Peyer's patch (tissue), 4 donors: ENCODE measurements around the gene HDAC1. TPM values are rescaled to one million over a fixed set of nuclear protein-coding genes. Genes with fewer than 3 reads are reported as not detected.
A peak's percentile ranks its signal among the peaks of the same experiment; 100 is the strongest.
"Not testable (repeated sequence)": the region's sequence is repeated elsewhere in the genome, so short reads cannot be mapped to it uniquely, and the experiment has no call there.

Experiments used
- DNase-seq, 3 donors: peaks; one replicate each; pipeline ENCODE4 v3.0.0-alpha.2; 2017 to 2019
- H3K27ac ChIP-seq, 4 donors: fragments of 200-600 bp; sonication (generic); one replicate each; pipeline ENCODE4 v1.5.1; 2016 to 2019
- H3K27me3 ChIP-seq, 2 donors: fragments of 200-600 bp; sonication (generic); one replicate each; pipeline ENCODE4 v1.5.1; 2019
- H3K36me3 ChIP-seq, 3 donors: fragments of 200-600 bp; sonication (generic); one replicate each; pipeline ENCODE4 v1.5.1; 2016 to 2019
- H3K4me1 ChIP-seq, 4 donors: fragments of 200-600 bp; sonication (generic); one replicate each; pipeline ENCODE4 v1.5.1; 2016 to 2019
- H3K4me3 ChIP-seq, 4 donors: fragments of 200-600 bp; sonication (generic); 1 replicate in 3 of 4; 2 replicates in 1 of 4; pipeline ENCODE4 v1.5.1; 2016 to 2019; ENCODE audit warnings: mild to moderate bottlenecking in 1 of 4
- H3K9me3 ChIP-seq, 4 donors: fragments of 200-600 bp; sonication (generic); one replicate each; pipeline ENCODE4 v1.5.1; 2016 to 2019; ENCODE audit warnings: mild to moderate bottlenecking in 1 of 4
- CTCF ChIP-seq, 6 experiments: fragments of 450-650 bp in 4 of 6; fragments of 200-600 bp in 2 of 6; sonication (generic) in 1 of 6; IDR thresholded peaks; one replicate each; pipeline ENCODE4 v1.5.1; 2017 to 2019; ENCODE audit warnings: antibody characterized with exemption in 6 of 6, mild to moderate bottlenecking in 3 of 6, moderate library complexity in 1 of 6
- POLR2A ChIP-seq, 2 donors: fragments of 450-650 bp; IDR thresholded peaks; one replicate each; pipeline ENCODE4 v1.5.1; 2017; ENCODE audit warnings: antibody characterized with exemption in 2 of 2, mild to moderate bottlenecking in 2 of 2, moderate library complexity in 2 of 2
- total RNA-seq, 4 donors: library from RNA; depleted of rRNA; stranded (reverse); fragments of >200 nt; gene quantifications; one replicate each; pipeline ENCODE4 v1.1.0, GENCODE V29; 2016

HDAC1 gene
- total RNA-seq, 4 donors from 2014 or later = 93.0 to 147 (median 122) TPM

DNA sequence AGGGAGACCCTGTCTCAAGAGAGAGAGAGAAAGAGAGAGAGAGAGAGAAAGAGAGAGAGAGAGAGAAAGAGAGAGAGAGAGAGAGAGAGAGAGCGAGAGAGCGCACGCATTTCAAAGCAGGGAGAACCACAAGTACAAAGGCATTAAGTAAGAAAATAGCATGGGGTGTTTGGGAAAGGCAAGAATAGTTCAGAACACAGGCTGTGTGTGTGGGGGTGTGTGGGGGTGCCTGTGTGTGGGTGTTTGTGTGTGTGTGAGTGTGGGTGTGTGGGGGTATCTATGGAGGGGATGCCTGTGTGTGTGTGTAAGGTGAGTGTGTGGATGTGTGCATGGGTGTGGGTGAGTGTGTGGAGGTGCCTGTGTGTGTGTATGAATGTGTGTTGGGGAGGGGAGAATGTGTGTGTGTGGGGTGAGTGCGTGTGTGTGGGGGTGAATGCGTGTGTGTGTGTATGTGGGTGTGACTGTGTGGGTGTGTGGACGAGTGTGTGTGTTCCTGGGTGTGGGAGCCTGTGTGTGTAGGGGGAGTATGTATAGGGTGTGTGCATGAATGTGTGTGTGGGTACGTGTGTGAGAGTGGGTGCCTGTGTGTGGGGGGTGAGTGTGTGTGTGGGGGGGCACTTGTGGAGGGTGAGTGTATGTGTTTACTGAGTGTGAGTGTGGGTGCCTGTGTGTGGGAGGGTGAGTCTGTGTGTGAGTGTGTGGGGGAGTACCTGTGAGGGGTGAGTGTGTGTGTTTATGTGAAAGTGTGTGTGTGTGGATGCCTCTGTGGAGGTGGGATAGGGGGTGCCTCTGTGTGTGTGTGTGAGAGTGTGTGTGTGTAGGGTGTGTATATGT lies 19.1 kb upstream of the HDAC1 start:
- Histone ChIP-seq H3K4me1 (peaks cover 0 to 8% (median 8%) of the 10 kb centered on the region in 4 donors), H3K9me3 (no peaks in the 10 kb centered on the region), H3K4me3 (no peak overlapping the region), H3K27me3 (no peaks in the 10 kb centered on the region), H3K36me3 (no peaks in the 10 kb centered on the region), H3K27ac (peak overlapping the region in 2 of 4 donors; percentile 25 to 63)
- TF ChIP-seq CTCF (IDR thresholded peaks at IDR 0.05) = no peak
- TF ChIP-seq POLR2A (IDR thresholded peaks at IDR 0.05) = no peak
- DNase-seq = no peak

GRCh38 chr1:32273391-32274208 lies 18.3 kb upstream of the HDAC1 start:
- DNase-seq = peak in 2 of 3 donors; percentile 80 to 82
- Histone ChIP-seq H3K9me3 (no peaks in the 10 kb centered on the region), H3K27ac (peak overlapping the region in 2 of 4 donors; percentile 36 to 63), H3K27me3 (no peaks in the 10 kb centered on the region), H3K36me3 (no peaks in the 10 kb centered on the region), H3K4me1 (peaks cover 0 to 8% (median 8%) of the 10 kb centered on the region in 4 donors), H3K4me3 (no peak overlapping the region)
- no peak for TF ChIP-seq POLR2A (IDR thresholded peaks at IDR 0.05)
- TF ChIP-seq CTCF (IDR thresholded peaks at IDR 0.05) = no peak

GRCh38 chr1:32274646-32275340 lies 17.1 kb upstream of the HDAC1 start:
- DNase-seq = no peak
- H3K4me1 ChIP-seq = peaks cover 0 to 8% (median 8%) of the 10 kb centered on the region in 4 donors
- H3K9me3 ChIP-seq = no peaks in the 10 kb centered on the region
- no peak overlapping the region for H3K4me3 ChIP-seq
- H3K27ac ChIP-seq = peak overlapping the region in 1 of 4 donors; percentile 63
- H3K27me3 ChIP-seq = no peaks in the 10 kb centered on the region
- no peaks in the 10 kb centered on the region for H3K36me3 ChIP-seq
- no peak for TF ChIP-seq POLR2A (IDR thresholded peaks at IDR 0.05)
- no peak for TF ChIP-seq CTCF (IDR thresholded peaks at IDR 0.05)

DNA sequence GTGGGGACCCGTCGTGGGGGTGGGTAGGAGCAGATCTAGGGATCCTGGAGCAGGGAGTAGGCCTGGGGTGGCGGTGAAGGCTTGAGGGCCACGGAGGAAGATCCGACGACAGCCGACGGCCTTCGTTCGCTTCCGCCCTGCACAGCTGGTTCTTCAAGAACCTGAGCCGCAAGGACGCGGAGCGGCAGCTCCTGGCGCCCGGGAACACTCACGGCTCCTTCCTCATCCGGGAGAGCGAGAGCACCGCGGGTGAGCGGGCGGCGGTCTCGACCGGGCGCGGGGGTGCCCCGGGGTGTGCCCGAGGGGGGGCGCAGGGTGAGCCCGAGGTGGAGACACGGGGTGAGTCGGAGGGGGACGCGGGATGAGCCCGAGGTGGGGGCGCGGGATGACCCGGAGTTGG lies 16.5 kb upstream of the HDAC1 start:
- peaks cover 0 to 8% (median 8%) of the 10 kb centered on the region in 4 donors for H3K4me1 ChIP-seq
- no peaks in the 10 kb centered on the region for H3K27me3 ChIP-seq
- no peak for TF ChIP-seq CTCF (IDR thresholded peaks at IDR 0.05)
- no peak for TF ChIP-seq POLR2A (IDR thresholded peaks at IDR 0.05)
- H3K27ac ChIP-seq = no peak overlapping the region
- no peaks in the 10 kb centered on the region for H3K36me3 ChIP-seq
- peak overlapping the region in 1 of 4 donors; percentile 29 for H3K4me3 ChIP-seq
- H3K9me3 ChIP-seq = no peaks in the 10 kb centered on the region
- no peak for DNase-seq

DNA sequence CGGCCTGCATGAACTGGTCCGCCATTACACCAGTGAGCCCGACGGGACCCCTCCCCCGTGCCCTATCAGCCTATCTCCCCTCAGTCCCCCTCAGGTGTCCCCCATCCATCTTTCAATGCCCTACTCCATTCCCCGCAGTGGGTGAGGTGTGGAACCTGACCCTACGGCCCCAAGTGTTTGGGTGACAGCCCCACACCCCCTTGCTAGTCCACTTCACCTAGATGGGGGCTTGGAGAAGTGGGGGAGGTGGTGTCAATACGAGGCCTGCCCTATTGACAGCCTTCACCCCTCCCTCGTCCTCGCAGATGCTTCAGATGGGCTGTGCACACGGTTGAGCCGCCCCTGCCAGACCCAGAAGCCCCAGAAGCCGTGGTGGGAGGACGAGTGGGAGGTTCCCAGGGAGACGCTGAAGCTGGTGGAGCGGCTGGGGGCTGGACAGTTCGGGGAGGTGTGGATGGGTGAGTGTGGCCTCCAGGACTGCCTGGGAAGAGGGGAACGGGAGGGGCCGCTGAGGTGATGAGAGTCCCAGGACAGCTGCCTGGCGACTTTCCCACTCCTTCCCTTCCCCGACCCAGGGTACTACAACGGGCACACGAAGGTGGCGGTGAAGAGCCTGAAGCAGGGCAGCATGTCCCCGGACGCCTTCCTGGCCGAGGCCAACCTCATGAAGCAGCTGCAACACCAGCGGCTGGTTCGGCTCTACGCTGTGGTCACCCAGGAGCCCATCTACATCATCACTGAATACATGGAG lies 15.7 kb upstream of the HDAC1 start:
- Histone ChIP-seq H3K27ac (no peak overlapping the region), H3K4me3 (no peak overlapping the region), H3K36me3 (no peaks in the 10 kb centered on the region), H3K27me3 (no peaks in the 10 kb centered on the region), H3K4me1 (peaks cover 0 to 8% (median 8%) of the 10 kb centered on the region in 4 donors), H3K9me3 (no peaks in the 10 kb centered on the region)
- no peak for TF ChIP-seq POLR2A (IDR thresholded peaks at IDR 0.05)
- no peak for TF ChIP-seq CTCF (IDR thresholded peaks at IDR 0.05)
- no peak for DNase-seq

- H3K4me3 ChIP-seq, H3K9me3 ChIP-seq, H3K27ac ChIP-seq, H3K27me3 ChIP-seq, DNase-seq, H3K4me1 ChIP-seq, H3K36me3 ChIP-seq: not testable (repeated sequence)
Observed at GRCh38 chr1:32284777-32285176, 7.1 kb upstream of the HDAC1 start.
